ENCODE results near the gene PRPSAP1.

Gene PRPSAP1

DNA sequence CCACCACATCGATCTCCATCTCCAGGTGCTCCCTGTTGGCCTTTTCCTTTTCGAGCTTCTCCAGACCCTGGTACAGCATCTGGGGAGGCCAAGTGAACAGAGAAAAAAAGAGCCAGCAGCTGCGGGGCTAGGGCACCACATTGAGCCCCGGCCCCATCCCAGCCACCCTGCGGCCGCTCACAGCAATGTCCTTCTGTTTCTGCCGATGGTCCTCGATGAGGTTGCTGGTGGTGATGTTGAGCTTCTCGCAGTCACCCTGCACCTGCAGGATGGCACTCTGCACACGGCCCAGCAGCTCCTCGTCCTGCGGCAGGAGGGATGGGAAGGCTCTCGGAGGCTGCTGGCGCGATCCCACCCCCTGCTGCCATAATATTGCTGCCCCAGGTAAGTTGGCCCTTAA is 73.1 kb downstream of the PRPSAP1 start:
- TF ChIP-seq POLR2AphosphoS5 (IDR thresholded peaks at IDR 0.05; ENCODE audit: low read depth, low read length), result no peak

DNA sequence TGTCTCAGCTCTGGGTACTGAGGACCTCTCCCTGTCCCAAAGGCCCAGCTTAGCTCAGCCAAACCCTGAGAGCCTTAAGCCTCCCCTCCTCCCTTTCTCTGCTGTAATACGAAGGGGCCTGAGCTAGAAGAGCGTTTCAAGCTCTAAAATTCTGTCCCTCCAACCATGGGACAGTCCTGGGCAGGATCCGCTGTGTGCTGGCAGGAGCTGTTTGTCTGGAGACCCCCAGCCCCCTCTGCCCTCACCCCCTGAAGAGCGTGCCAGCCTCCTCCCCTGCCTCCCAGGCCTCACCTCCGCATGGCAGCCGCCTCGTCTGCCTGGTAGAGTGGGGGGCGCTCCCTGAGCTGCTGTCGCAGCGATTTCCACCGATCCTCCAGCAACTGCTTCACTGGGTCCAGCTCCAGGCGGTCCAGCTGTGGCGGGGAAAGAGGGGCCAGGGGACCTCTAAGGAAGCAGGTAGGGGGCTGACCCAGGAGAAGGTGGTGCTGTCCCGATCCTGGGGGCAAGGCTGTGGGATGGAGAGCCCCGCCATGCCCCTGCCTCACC is 73.9 kb downstream of the PRPSAP1 start:
- TF ChIP-seq FOXP2 (optimal IDR thresholded peaks at IDR 0.05; ENCODE audit: borderline replicate concordance, extremely low read depth, extremely low read length, insufficient read depth), result no peak
- no peak for TF ChIP-seq POLR2AphosphoS5 (IDR thresholded peaks at IDR 0.05; ENCODE audit: low read depth, low read length)
- no peak for TF ChIP-seq SIN3A (IDR thresholded peaks at IDR 0.05; ENCODE audit: borderline replicate concordance, insufficient read depth, low read length)
- TF ChIP-seq, protein P1, sequence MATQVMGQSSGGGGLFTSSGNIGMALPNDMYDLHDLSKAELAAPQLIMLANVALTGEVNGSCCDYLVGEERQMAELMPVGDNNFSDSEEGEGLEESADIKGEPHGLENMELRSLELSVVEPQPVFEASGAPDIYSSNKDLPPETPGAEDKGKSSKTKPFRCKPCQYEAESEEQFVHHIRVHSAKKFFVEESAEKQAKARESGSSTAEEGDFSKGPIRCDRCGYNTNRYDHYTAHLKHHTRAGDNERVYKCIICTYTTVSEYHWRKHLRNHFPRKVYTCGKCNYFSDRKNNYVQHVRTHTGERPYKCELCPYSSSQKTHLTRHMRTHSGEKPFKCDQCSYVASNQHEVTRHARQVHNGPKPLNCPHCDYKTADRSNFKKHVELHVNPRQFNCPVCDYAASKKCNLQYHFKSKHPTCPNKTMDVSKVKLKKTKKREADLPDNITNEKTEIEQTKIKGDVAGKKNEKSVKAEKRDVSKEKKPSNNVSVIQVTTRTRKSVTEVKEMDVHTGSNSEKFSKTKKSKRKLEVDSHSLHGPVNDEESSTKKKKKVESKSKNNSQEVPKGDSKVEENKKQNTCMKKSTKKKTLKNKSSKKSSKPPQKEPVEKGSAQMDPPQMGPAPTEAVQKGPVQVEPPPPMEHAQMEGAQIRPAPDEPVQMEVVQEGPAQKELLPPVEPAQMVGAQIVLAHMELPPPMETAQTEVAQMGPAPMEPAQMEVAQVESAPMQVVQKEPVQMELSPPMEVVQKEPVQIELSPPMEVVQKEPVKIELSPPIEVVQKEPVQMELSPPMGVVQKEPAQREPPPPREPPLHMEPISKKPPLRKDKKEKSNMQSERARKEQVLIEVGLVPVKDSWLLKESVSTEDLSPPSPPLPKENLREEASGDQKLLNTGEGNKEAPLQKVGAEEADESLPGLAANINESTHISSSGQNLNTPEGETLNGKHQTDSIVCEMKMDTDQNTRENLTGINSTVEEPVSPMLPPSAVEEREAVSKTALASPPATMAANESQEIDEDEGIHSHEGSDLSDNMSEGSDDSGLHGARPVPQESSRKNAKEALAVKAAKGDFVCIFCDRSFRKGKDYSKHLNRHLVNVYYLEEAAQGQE (IDR thresholded peaks at IDR 0.05; ENCODE audit: insufficient read depth in 1 of 2, low read depth in 2 of 2, low read length in 2 of 2), result no peak
- no peak for TF ChIP-seq TAF1 (IDR thresholded peaks at IDR 0.05; ENCODE audit: borderline replicate concordance, insufficient read depth, low read length)

GRCh38 chr17:76278952-76279741 is 74.6 kb downstream of the PRPSAP1 start:
- TF ChIP-seq, protein P1 (IDR thresholded peaks at IDR 0.05; ENCODE audit: insufficient read depth in 1 of 2, low read depth in 2 of 2, low read length in 2 of 2), result no peak
- no peak for TF ChIP-seq TAF1 (IDR thresholded peaks at IDR 0.05; ENCODE audit: borderline replicate concordance, insufficient read depth, low read length)
- no peak for TF ChIP-seq POLR2AphosphoS5 (IDR thresholded peaks at IDR 0.05; ENCODE audit: low read depth, low read length)
- TF ChIP-seq FOXP2 (optimal IDR thresholded peaks at IDR 0.05; ENCODE audit: borderline replicate concordance, extremely low read depth, extremely low read length, insufficient read depth), result no peak
- no peak for TF ChIP-seq SIN3A (IDR thresholded peaks at IDR 0.05; ENCODE audit: borderline replicate concordance, insufficient read depth, low read length)

DNA sequence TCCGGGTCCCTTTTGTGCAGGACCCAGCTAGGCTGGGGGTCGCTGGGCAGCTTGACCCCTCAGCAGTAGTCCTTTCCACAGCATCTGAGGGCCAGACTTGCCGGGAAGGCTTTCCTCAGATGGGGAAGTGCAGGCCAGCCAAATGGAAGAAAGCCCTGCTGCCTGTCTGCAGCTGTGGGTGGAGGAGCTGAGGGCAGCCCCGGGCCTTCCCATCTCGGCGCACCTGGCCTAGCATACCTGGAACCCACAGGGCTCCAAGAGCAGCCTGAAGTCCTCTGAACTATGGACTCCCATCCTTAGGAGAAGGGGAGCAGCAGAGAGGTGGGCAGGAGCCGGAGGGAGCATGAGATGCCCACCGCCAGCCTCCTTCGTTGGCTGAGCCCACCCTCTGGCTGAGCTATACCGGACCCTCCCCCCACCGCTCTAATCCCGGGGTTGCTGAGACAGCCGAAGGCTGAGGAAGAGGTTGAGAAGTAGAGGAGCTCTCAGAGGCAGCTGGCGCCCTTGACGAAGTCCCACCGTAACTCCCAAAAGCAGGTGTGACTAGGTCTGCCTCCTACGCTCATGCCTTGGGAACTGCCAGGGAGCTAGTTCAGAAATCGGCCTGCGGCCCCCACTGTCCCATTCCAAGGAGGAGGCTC is 75.3 kb downstream of the PRPSAP1 start:
- TF ChIP-seq, protein P1 (IDR thresholded peaks at IDR 0.05; ENCODE audit: insufficient read depth in 1 of 2, low read depth in 2 of 2, low read length in 2 of 2), result no peak
- TF ChIP-seq POLR2AphosphoS5 (IDR thresholded peaks at IDR 0.05; ENCODE audit: low read depth, low read length), result no peak
- no peak for TF ChIP-seq SIN3A (IDR thresholded peaks at IDR 0.05; ENCODE audit: borderline replicate concordance, insufficient read depth, low read length)

DNA sequence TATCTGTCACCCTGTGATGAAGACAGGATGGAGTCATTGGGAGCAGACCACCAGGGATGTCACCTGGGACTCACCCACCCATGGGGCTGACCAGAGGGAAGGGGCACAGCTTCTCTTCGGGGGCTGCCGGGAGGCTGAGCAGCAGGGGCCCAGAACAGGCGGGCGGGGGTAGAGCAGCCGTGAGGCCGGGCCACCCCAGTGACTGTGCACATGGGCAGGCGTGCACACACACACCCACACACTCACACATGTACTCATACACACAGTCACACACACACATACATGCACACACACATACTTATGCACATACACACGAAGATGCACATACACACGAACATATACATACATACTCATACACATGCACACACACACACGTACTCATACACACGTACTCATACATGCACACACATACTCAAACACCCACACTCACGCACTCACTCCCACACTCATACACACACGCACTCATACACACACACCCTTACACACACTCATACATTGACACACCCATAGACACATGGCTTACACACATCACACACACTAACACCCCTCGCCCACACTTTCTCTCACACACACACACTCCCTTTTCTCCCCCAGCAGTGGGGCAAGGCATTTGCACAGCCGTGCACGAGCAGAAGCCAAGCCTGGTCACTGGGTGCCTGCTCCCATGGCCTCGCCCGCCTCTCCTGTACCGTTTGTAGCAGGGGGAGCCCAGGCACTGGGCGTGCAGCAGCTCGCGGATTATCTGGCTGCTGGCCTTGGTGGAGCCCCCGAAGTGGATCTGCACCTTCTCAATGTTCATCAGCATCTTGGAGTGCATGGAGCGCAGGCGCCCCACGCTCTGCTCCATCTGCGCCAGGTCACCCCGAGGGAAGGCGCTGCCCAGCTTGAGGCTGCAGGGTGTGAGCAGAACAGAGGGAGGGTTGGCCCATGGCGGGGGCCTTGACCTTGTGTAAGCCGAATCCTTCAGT is 76.1 kb downstream of the PRPSAP1 start:
- TF ChIP-seq, protein P1 (IDR thresholded peaks at IDR 0.05; ENCODE audit: insufficient read depth in 1 of 2, low read depth in 2 of 2, low read length in 2 of 2), result no peak
- TF ChIP-seq FOXP2 (optimal IDR thresholded peaks at IDR 0.05; ENCODE audit: borderline replicate concordance, extremely low read depth, extremely low read length, insufficient read depth) (no peak), SIN3A (IDR thresholded peaks at IDR 0.05; ENCODE audit: borderline replicate concordance, insufficient read depth, low read length) (no peak), POLR2AphosphoS5 (IDR thresholded peaks at IDR 0.05; ENCODE audit: low read depth, low read length) (no peak), TAF1 (IDR thresholded peaks at IDR 0.05; ENCODE audit: borderline replicate concordance, insufficient read depth, low read length) (no peak)
